NCI-H2081 treated with DMSO at 0.1 percent for 48 hours (cell line): Measurements from ENCODE around the gene ZMYM3.

ENCODE experiments used
- DNase-seq: peaks from one replicate; lab custom pipeline; 2025; lab: John Stamatoyannopoulos, UW

Gene ZMYM3

DNA sequence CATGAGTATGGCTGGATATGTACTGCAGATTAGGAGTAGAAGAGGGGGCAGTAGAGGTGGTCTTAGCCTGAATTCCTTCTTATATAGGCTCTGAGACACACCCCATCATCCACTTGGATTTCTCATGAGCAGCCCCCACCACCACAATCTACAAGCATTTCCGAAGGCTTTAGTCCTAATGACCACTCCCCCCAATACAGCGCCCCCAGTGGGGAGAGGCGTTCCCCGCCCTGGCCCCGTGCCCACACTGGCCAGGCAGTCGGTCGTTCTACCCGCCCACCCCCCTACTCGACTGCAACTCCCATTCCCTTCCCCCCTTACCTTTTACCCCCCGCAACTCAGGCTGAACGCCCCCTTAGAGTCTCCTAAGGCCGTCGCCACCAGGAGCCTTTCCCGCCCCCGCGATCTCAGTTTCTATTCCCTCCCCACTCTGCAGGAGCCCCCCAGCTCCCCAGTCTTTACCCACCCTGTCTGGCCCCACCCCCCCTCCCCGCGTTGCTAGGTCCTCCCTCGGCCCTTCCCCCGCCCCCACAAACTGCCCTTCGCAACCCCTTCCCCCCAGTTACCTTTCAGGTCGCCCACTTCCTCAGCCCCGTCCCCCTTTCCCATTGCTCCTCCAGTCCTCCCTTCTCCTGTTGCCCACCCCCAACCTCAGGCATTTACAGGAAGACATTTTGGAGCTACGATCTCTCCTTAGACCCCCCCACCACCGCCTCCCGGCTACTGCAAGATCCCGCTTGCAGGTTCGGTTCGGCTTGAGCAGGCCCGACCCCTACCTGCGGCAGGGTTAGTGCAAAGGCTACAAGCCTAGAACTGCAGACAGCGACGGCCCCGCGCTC is 468 bp downstream of the ZMYM3 start:
- no peak for DNase-seq

DNA sequence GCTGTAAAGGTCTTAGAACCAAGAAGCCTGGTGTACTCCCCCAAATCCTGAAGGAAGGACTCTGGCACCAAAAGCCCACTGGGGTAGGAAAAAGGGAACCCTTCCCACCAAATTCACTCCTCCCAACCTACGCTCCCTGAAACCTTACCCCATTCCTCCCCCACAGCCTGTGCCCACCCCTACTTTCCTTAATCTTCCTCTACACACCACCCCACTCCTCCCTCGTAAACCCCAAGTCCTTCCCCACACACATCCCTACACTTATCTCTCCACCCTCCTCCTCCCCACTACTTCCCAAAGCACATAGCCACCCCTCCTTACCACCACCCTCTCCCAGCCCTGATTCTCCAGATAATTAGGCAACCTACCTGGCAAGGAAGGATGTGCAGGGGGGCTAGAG is 1.7 kb downstream of the ZMYM3 start:
- no peak for DNase-seq

DNA sequence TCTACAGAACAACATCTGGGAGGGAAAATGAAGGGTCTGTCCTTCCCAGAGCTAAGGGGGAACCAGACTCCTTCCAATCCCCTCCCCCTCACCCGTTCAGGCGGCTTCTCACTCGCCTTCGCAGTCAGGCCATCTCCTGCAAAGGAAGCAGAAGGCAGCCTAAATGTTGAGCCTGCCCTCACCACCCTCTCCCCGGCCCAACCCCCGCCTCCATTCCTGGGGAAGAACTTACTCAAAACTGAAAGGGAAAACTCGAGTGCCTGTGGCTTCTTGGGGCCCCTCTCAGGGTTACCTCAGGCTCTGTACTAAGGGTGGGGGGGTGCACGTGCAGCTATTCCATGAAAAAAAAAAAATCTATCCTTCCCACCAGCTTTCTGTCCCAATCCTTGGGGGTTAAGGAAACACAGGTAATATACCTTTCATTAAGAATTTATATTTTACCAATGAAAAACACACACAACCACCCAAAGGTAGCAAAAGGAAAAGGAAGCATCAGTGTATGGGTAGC is 2.4 kb downstream of the ZMYM3 start:
- no peak for DNase-seq

DNA sequence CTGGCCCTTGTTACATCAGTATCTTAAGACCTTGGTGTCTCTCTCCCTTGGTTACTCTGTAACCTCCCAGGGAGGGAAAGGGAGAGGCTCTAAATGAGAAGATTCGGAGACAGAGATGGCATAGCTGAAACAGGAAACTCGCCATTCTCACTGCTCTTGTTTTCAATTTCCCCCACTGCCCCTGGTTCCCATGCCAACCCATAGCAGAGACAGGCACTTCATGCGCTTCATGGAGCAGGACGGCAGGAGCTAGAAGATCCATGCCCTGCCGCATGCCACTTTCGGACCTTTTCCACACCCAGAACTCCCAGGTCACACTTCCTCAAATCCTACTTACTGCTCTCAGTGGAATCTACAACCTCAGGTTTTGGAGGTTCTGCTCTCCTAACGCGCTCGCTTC is 3.1 kb downstream of the ZMYM3 start:
- DNase-seq: no peak

DNA sequence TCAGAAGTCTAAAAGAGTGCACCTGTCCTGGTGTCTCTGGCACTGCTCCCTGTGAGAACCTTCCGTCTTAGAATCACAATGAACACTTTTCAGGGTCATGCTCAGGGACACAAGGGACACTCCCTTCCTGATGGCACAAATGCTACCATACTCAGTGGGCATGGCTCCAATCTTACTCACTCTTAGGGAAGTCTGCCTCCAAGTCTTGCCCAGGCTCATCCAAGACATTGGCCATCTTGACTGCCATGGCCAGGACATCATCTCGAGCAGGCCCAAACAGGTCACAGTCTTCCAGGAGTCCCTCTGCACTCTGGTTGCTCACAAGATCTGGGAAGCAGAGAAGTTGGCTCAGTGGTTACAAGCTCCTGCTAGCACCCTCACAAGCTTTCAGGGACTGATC is 8.8 kb downstream of the ZMYM3 start:
- DNase-seq: no peak

DNA sequence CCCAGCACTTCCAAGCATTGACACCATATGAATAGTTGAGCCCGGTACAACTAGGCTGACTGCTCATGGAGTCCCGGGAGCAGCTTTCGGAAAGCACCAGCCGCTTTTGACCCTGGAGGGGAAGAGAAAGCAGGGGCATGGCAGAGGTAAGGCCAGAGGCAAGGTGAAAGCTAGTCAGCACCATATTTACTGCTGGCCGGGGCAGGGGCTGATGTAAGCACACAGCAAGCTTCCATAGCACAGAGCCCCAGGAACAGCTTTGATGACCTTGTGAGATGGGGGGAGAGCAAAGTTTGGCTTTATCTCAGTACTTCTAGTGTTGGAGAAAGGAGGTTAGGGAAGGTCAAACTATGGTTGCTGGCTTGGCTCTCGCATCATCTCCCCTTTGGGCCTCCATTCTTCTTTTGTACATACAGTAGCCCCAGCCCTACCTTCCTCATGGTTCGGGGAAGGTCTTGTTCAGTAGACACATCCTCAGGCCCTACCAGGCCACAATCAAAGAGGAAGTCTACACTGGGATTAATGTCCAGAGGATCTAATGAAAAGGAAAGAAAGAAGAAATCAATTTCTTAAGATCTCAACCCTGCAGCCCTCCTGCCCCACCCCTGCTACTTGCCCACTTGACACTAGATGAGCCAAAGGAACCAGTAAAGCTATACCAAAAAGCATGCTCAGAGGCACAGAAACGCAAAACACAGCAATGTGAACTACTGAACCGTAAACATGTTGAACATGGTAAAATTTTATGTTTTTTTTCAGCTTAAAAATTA is 9.4 kb downstream of the ZMYM3 start:
- no peak for DNase-seq

DNA sequence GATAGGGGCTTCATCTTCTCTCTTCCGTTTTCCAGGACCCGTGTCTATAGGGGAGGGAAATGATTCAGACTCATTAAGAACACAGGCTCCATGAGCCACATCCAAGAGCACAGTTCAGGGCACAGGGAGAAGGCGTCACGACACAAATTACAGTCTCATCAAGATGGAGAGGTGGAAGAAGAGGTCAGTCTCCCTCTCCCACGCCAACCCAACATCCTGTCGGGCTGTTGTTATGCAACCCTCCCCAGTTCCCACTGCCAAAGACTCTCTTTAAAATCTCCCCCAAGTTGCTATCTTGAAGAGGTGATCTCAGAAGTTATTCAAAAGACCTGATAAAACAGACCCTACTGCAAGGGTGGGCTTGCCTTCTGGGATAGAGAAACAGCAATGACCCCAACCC is 12.6 kb downstream of the ZMYM3 start:
- no peak for DNase-seq

DNA sequence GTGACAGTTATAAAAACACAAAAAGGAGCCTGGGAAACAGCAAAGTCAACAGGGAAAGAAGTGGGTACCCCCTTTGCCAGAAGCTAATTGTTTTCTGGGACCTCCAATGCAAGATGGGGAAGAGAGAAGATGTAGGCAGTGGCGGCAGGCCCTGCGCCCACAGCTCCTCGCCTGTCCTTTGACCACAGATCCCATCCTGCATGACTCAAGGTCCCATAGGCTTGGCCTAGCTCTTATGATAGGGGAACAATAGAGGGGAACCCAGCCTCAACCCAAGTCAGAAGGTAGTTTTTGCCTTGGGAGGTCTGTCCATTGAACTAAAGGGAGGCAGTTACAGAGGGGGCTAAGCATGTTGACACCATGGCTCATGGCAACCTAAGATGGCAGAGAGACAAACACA is 14.2 kb downstream of the ZMYM3 start:
- DNase-seq: no peak

DNA sequence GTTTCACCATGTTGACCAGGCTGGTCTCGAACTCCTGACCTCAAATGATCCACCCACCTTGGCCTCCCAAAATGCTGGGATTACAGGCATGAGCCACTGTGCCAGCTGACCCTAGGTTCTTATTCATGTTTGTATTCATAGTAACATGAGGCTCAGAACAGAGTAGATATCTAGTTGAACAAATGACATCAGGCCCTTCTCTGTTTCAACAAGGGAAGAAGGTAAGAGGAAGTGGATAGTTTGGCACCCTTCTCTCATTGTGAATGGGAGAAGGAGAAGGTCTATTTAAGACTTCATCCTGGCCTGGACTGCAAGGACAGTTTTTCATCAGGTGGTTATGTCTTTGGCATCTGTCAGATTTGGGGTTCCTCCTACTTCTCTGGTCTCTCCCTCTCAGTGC is 17.1 kb downstream of the ZMYM3 start:
- no peak for DNase-seq

DNA sequence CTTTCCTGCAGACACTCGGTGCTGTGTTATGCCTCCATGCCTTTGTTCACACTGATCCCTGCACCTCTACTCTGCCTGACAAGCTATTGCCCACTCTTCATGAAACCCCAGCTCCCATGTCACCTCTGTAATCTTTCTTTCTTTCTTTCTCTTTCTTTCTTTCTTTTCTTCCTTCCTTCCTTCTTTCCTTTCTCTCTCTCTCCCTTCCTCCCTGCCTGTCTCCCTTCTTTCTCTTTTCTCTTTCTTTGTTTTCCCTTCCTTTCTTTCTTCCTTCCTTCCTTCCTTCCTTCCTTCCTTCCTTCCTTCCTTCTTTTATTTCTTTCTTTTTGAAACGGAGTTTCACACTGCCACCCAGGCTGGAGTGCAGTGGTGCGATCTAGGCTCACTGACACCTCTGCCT is 18.5 kb downstream of the ZMYM3 start:
- no peak for DNase-seq

DNA sequence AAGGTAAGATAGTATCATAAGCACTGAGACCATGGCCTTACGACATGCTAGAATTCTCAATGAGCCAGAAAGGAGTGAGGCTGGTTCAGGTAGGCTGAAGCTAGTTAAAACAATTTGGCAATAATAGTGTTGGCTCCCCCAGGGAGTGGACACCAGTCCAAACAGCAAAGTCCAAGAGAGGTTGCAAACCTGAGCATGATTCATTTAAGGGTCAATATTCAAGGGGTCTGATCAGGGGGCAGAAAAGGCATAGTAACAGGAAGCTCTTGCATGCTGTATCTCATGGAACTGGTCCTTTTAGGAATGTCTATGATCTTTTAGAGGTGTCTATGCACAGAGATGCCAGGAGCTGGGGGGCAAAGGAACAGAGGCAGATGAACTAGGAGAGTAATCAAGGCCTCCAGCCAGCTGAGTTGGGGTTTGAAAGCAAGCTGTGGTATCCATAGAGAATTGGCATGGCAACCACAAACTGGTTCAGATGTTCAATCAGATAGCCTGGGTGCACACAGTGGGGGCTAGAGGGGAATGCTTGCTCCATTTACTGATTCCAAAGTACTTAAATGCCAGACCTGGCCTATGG is 25.8 kb downstream of the ZMYM3 start:
- no peak for DNase-seq

DNA sequence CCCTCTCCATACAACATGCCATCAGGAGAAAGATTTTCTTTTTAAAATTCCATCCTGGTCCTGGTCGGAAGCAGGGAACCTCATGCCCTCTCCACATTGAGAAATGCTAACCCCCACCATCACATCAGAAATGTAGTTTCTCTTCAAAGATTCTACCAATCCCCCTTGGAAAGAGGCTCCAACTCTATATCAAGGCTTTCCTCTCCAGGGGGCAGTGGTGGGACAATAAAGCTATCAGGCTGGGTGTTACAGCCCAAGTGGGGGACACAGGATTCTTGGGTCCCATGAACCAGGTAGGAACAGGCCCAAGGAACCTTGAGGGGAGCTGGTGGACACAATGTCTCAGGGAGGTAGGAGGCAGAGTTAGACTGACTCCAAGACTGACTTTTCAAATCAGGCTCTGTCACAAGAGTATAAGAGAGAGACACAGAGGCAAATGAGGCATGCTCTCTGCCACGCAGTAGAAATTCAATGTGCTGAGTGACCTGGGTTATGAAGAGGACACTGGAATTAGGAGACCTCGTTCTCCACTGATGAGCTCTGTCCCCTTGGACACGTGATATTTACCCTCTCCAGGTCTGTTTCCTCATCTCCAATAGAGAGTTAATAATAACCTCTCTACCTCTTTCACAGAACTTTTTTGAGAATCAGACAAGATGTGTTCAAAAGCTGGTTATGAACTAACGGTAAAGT is 26.4 kb downstream of the ZMYM3 start:
- no peak for DNase-seq

DNA sequence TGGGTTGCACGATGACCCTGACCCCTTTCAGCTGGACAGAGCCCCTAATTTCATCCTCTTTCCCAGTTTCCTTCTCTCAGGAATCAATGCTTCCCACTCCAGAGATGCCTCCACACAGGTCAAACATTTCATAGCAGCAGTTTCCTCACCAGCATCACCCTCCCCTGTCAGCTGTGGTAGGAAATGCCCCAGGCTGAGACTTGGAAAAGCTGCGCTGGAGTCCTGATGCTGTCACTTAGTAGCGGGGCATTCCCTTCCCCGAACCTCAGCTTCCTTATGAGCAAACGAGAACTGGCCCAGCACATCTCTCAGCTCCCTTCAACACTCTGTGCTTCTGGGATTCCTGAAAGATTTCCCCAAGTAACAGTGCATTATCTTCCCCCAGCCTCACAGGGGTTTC is 28.3 kb downstream of the ZMYM3 start:
- DNase-seq: no peak

DNA sequence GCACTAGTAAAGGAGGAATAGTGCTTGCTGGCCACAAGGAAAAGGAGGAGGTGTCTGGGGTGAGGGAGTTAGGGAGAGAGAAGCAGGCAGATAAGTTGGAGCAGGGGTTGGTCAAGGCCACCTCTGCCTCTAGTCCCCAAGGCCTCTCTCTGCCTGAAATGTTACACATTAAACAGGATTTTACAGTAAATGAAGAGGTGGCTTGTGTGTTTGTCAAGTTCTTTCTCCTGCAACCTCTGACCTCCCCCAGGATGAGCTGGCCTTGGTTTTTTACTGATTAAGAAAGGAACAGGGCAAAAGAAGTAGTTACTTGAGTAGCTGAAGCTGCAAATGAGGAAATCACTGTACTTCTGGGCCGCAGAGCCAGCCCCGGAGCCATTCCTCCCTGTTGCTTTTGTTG is 28.9 kb downstream of the ZMYM3 start:
- no peak for DNase-seq

DNA sequence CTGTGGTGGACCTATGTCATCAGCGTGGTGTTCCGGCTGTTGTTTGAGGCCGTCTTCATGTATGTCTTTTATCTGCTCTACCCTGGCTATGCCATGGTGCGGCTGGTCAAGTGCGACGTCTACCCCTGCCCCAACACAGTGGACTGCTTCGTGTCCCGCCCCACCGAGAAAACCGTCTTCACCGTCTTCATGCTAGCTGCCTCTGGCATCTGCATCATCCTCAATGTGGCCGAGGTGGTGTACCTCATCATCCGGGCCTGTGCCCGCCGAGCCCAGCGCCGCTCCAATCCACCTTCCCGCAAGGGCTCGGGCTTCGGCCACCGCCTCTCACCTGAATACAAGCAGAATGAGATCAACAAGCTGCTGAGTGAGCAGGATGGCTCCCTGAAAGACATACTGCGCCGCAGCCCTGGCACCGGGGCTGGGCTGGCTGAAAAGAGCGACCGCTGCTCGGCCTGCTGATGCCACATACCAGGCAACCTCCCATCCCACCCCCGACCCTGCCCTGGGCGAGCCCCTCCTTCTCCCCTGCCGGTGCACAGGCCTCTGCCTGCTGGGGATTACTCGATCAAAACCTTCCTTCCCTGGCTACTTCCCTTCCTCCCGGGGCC is 29.7 kb downstream of the ZMYM3 start:
- DNase-seq: no peak

DNA sequence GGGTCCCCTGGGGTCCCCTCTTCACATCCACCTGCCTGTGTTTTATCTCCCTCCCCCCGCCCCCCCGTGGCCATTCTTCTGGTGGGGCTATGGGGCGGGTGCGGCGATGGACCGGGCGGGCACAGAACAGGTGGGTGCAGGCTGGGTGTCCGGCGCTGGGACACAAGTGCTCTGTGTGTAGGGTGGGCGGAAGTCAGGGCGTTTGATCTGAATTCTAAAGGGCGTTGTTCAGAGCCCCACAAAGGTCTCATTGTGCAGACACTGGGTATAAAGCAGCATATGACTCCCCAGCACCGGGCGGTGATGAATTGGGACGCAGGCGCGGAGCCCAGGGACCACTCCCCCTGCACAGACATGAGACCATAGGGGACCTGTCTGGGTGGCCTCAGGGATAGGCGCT is 31.0 kb downstream of the ZMYM3 start, which contains the start of gene GJB1:
Gene GJB1, plus strand, starts transcription at position 296 of the 400 bp plus-strand sequence. CDS start 484 bp downstream, outside the sequence.
- no peak for DNase-seq

DNA sequence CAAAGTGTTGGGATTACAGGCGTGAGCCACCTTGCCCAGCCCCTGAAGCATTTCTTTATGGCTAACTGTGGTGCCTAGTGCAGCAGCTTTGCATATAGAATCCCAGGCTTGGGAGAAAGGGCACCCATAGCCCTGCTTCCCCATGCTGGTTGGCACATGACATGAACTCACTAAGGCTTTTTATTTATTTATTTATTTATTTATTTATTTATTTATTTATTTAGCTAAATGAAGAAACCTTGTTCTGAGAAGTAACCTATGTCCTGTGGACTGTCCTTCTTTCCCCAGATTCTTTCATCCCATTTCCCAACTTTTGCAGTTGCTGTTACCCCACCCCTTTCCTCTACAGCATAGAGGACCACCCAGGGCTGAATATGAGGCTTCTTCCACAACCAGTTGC is 32.8 kb downstream of the ZMYM3 start:
- no peak for DNase-seq

DNA sequence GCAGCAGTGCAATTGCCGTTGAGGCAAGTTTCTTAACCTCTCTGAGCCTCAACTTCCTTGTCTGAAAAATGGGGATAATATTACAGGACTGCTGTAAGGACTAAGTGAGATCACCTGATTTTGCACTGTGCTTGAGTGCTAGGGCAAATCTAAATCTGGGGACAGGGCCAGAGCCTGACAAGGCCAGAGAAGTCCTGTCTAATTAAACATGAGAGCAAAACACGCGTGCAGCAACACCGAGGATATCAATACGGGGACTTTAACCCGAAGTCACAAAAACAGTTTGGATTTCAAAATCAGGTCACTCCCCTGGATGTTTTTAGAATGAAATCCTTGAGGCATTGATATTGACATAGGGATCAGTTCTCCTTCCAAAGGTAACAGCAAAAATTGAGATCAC is 36.6 kb downstream of the ZMYM3 start:
- no peak for DNase-seq

DNA sequence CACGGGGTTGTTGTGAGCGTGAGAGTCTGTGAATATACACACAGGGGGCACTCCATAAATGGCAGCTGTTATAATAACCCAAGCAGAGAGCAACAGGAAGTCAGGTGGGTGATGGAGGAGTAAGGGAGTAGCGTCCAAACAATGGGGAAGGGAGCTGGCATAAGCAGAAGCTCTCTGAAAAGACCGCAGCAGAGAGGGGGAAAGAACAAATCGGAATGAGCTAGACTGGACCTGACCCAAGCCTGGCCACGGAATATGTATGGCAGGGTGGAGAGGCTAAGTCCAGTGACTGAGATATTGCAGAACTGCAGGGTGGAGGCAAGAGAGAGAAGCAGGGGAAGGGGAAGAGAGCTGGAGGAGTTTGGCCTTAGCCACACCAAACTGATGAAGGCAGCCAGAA is 37.5 kb downstream of the ZMYM3 start:
- DNase-seq: peak; percentile 81

DNA sequence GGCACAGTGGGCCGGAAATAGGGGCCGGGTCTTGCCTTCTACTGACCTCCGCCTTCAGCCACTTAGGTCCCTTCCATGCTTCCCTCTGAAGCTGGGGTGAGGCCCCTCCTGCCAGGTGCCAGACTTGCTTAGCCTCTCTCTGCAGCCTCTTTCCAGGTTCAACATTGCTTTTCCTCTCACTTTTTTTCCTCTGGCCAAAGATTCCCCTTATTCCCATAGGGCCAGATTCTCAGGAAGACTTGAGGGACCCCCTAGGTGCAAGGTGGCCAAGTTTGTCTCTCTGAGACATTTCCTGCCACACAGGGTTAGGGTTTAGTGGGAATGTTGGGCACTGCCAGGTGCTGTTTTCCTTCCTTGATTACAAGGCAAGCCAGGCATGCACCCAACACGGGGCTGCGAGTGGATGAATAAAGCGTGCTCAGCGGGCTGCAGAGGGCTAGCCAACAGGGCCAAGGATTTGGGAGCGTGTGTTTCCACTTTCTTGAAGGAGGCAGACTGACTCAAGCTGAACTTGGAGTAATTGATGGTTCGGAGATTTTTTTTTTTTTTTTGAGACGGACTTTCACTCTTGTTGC is 38.5 kb downstream of the ZMYM3 start:
- DNase-seq: no peak

DNA sequence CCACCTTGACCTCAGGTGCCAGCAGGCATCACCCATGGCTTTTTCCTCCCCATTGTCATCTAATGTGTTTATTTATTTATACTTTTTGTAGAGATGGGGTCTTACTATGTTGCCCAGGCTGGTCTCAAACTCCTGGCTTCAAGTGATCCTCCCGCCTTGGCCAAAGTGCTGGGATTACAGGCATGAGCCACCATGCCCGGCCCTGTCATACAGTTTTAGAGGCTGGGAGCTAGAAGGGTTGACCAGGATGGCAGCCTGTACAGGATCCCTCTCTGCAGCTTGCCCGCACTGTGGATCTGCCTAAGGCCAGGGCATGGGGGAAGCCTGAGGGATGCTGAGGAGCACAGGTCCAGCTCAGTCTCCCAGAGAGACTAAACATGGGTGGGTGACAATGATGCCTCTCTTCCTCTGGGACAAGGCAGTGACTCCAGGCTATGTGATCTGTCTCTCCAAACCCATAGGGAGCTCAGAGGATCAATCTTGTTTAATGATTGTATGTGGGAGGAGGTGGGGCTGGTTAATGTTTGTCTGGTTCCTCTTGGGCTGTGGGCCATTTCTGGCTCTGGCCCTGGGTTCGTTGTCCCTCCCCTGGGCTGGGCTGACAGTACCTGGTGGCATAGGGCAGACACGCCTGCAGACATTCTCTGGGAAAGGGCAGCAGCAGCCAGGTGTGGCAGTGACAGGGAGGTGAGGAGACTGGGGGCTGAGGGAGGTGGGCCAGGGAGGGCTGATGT is 39.2 kb downstream of the ZMYM3 start:
- DNase-seq: no peak
